Lower leg skin (tissue), 3 donors: ENCODE measurements around the gene TYW1B.
"Not testable (repeated sequence)": the region's sequence is repeated elsewhere in the genome, so short reads cannot be mapped to it uniquely, and the experiment has no call there.

ENCODE experiments used
- POLR2A ChIP-seq, 2 donors: fragments of 450-650 bp; IDR thresholded peaks; one replicate each; pipeline ENCODE4 v1.6.1; 2016 to 2017; ENCODE audit warnings: antibody characterized with exemption in 2 of 2, mild to moderate bottlenecking in 1 of 2, moderate library complexity in 1 of 2
- TF ChIP-seq, protein P1 (sequence below), 3 donors: fragments of 450-650 bp; IDR thresholded peaks; one replicate each; pipeline ENCODE4 v1.5.1; 2016; ENCODE audit warnings: antibody characterized with exemption in 3 of 3, mild to moderate bottlenecking in 3 of 3, moderate library complexity in 2 of 3

DNA sequence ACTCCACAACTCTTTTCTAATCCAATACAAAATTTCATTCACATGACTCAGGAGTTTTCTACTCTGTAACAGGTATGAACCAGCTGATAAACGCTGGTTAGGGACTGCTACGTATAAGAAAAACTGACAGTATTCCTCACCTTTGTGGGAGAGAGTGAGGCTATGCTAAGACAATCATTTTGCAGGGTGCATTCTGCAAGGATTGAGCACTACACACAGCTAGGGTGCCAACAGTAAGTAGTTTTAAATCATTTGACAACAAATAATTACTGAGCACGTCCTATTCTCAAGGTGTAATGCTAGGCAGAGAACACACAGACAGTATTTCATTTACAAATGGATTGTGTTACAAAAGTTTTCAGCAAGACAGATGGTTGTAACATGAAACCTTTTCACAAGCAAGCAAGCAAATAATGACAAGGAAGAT lies 206.2 kb downstream of the TYW1B start:
- TF ChIP-seq, protein P1, sequence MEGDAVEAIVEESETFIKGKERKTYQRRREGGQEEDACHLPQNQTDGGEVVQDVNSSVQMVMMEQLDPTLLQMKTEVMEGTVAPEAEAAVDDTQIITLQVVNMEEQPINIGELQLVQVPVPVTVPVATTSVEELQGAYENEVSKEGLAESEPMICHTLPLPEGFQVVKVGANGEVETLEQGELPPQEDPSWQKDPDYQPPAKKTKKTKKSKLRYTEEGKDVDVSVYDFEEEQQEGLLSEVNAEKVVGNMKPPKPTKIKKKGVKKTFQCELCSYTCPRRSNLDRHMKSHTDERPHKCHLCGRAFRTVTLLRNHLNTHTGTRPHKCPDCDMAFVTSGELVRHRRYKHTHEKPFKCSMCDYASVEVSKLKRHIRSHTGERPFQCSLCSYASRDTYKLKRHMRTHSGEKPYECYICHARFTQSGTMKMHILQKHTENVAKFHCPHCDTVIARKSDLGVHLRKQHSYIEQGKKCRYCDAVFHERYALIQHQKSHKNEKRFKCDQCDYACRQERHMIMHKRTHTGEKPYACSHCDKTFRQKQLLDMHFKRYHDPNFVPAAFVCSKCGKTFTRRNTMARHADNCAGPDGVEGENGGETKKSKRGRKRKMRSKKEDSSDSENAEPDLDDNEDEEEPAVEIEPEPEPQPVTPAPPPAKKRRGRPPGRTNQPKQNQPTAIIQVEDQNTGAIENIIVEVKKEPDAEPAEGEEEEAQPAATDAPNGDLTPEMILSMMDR (IDR thresholded peaks at IDR 0.05) = not testable (repeated sequence)
- TF ChIP-seq POLR2A (IDR thresholded peaks at IDR 0.05) = not testable (repeated sequence)
